COLO829 (cell line): Measurements from ENCODE around the gene MAGEF1.

Source experiments
- DNase-seq: peaks from one replicate; pipeline ENCODE4 v3.0.0; 2012; ENCODE audit warnings: low spot score

Gene MAGEF1

GRCh38 chr3:184690192-184690883, 21.5 kb downstream of the MAGEF1 start:
- no peak for DNase-seq

DNA sequence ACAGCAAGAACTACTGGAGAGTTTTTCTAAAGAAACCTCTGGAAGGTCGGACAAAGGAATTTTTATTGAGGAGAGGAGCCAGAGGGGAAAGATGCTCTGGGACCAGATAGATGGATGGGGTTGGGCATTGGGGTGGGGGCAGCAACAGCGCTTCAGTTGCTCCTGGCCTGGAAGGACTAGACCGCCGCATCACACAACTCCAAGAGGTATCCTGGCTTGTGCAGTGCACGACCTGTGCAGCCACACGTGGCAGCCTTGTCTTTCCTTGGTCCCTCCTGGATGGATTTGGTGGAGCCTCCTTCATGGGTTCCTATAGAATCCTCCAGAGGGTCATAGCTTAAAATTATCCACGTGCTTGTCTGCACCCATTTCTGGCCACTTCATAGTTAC, 23.0 kb downstream of the MAGEF1 start:
- DNase-seq: no peak

DNA sequence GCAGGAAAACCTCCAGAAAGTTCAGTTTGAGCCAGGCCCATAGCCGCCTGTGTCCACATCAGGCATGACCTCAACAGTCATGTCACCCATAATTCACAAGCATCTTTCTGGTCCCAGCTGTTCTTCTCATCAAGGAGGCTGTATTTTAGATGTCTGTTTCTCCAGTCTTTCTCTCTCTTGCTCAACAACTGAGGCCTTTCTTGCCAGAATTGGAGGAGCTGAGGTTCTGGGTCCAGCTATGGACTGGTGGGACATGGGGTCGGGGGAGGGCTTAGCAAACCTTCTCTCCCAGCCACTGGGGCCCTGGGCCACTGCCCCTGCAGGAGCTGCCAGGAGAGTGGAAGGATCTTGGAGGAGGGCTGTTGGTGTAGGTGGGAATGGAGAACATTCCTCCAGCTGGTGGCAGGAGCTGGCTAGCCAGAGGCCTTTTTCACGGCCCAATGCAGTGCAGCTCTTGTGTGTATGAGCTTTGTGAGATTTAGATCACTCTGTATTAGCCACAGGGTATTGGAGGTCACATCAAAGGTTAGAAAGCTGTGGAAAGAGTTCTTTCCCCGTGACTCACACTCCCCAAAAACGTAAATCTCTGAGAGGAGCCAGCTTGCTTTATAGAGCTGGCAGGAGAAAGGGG, 23.5 kb downstream of the MAGEF1 start:
- DNase-seq: peak; percentile 48

- DNase-seq: no peak
Measured at GRCh38 chr3:184687363-184688015, 24.4 kb downstream of the MAGEF1 start.

DNA sequence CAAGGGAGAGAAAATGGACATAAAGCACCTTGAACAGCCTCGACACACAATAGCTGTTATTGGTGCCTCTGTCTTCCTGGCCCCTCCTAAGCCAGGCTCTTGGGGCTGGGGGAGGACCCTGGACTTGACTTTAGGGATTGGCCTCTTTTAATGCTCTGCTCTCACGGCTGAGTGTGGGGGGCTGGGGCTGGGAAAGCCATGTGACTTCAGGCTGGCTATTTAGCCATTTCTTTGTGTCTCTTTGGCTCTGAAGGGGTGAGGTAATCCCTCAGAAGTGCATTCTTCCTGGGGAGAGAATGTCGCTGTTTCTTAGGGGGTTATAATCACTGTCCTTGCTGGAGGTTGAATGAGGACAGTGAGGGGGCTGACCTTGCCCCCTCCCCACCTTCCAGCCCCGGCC, 26.2 kb downstream of the MAGEF1 start:
- DNase-seq: no peak

DNA sequence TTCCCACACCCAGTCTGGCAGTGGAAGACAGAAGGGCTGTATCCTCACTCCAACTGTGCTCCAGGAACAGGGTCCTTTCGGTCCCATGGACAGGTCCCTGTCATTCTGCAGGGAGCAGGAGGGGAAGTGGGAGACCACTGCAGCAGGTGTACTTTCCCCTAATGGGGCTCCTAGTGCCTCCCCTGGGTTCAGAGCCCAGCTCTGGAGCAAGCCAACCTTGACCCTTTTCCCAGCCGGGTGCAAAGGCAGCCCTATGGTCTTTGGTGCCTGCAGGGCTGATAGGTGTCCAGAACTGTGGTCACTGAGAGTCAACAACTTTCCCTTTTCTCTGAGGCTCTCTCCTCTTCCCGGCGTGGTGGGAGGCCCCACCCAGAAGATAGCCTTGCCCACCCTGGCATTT, 26.8 kb downstream of the MAGEF1 start:
- no peak for DNase-seq

DNA sequence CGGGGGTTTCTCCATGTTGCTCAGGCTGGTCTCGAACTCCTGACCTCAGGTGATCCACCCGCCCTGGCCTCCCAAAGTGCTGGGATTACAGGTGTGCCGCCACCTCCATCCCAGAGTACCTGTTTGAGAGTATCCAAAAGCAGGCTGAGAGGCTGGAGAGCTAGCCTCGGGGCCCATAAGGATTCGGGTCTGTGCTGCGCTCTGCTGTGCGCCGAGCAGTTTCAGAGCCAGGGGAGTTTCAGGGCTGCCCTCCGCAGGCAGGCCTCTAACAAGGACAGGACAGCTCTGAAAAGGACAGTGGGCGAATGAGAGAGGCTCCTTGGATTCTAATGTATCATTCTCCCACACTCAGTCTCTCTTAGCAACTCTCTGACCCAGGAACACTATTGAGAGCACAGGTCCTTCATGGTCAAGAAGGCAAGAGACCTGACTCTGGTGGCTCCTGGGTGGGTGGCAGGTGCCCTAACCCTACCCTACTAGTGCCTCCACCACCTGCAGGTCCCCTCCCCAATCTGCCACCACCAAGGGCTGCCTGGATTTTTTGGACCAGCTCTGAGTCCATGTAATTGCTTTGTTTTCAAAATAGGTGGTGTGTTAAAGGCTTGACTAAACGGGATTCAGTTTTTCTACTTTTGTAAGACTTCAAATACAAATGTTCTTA, 27.8 kb downstream of the MAGEF1 start:
- DNase-seq: no peak

- no peak for DNase-seq
Measured at GRCh38 chr3:184683234-184683633, 28.6 kb downstream of the MAGEF1 start.

- no peak for DNase-seq
Measured at GRCh38 chr3:184682671-184683070, 29.2 kb downstream of the MAGEF1 start.

DNA sequence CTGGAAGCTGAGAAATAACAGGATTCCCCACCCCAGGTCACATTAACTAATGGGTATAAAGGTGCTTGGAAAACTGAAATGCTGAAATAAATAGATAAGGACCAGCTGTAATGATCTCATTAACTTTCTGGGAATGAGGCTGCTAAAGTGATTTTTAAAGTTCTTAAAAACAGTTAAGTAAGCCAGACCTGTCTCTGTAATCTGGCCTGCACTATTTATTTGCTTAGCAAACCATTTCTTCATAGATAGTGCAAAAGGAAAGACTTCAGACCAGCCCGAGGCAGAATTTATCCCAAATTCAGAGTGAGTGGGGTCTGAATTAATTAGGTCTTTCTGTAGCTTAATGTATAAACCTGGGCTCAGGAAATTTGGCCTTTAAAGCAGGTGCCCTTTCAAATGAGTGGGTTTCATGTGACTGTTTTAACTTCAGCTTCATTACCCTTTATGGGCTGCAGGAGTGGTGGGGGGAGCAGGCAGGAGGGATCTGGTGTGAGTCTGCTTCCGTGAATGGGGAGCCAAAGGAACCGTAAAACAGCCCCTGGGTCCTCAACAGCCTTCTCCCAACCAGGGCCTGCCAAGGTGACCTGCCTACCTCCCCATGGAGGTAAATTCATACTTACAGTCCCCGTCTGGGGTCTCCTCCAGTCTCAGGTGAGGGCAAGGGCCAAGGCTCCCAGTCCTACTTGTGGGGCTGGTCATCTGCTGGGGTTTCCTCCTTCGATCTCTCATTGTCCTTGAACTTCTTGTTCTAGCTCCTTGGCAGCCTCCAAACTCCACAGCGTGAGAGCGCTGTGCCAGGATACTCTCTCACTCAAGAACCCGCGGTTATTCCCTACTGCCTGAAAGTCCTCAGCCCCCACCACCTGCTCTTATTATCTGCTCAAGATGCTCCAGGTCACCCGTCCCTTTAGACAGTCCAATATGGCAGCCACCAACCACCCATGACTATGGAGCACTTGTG, 31.2 kb downstream of the MAGEF1 start:
- no peak for DNase-seq

DNA sequence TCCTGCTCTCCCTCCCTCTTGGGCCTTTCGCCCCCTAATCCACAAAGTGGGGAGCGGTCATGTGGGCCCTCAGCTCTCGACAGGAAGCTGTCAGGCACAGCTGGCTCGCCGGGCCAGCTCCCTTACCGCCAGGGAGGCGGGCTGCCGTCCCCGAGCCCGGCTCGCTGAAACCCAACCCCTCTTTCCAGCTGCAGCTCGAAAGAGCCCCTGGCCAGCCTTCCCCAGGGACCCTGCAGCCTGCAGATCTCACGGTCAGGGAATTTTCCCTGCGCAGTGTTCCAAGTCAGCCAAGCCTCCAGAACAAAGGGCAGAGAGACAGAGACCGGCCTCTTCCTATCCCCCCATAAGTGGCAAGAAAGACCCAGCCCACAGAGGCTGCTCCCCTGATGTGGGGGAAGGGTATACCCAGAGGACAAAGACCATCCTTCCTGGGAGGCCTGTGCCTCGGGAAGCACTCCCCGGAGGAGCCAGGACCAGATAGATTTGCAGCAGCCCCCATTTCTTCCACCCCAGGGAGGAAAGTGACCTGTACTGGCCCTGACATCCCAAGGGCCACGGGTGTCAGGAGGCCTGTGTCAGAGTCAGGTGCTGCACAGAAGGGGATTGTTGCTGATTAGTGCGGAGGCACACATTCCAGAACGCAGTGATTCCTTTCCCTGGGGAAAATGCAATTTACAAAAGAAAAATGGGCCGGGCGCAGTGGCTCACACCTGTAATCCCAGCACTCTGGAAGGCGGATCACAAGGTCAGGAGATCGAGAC, 32.6 kb downstream of the MAGEF1 start:
- no peak for DNase-seq

GRCh38 chr3:184678317-184679055, 33.4 kb downstream of the MAGEF1 start:
- no peak for DNase-seq

DNA sequence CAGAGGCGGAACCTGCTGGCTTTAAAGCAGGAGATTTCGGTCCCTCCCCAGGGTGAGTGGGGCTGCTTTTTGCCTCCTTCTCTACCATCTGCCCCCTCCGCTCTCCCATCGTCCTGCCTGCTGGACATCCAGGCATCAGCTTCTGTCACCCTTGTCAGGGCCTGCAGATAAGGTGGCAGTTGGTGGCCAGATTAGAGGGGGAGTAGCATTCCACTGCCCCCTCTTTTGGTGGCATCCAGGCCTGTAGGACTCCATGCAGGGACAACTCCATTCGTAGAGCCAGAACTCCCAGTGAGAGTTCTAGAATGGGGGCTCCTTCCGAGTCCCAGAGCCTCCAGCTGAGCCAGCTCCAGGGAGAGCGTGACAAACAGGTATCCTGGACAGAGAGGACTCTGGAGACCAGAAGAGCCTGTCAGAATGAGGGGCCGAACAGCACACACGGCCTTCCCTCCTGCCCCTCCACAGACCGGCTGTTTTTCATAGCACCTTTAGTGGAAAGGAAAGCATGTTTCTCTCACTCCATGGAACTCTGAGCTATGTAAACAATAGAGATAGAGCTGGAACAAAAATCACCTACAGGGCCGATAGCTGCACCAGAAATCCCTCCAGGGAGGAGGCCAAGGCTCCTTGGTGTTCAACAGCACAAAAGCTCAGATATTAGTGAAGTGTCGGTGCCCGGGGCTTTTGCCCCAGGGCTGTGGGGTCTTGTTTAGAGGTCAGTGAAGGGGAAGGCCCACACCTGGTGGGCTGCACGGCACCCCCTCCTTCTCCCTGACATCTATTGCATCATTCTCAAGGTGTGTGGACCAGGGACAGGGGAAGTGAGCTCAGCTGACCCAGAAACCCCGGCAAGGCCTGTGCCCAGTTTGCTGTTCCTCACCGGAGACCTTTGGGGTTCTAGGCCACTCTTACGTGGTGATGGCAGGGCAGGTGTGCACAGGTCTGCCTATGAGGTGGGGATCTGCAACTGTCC, 34.2 kb downstream of the MAGEF1 start:
- no peak for DNase-seq

GRCh38 chr3:184676927-184677326, 34.9 kb downstream of the MAGEF1 start:
- no peak for DNase-seq

- no peak for DNase-seq
Measured at GRCh38 chr3:184674626-184675025, 37.2 kb downstream of the MAGEF1 start.

GRCh38 chr3:184672977-184673870, 38.6 kb downstream of the MAGEF1 start:
- DNase-seq: no peak

GRCh38 chr3:184672335-184672734, 39.5 kb downstream of the MAGEF1 start:
- DNase-seq: no peak

GRCh38 chr3:184670091-184670602, 41.7 kb downstream of the MAGEF1 start:
- DNase-seq: no peak
